HFF-Myc (cell line): ENCODE measurements around the gene NUP98.

Experiments
- DNase-seq: peaks from one replicate; pipeline ENCODE4 v3.0.0-alpha.2; 2011; ENCODE audit warnings: low read depth; ENCODE audit errors: extremely low read depth
- H3K4me3 ChIP-seq: replicated peaks from 2 replicates; pipeline ENCODE4 v1.5.1; 2011; ENCODE audit warnings: low read depth, mild to moderate bottlenecking, control low read depth, low read length
- TF ChIP-seq, protein P1 (sequence below): IDR thresholded peaks from 2 replicates; pipeline ENCODE4 v1.5.1; 2012; ENCODE audit warnings: mild to moderate bottlenecking, low read depth, low read length, control low read depth; ENCODE audit errors: missing control alignments

NUP98 gene

DNA sequence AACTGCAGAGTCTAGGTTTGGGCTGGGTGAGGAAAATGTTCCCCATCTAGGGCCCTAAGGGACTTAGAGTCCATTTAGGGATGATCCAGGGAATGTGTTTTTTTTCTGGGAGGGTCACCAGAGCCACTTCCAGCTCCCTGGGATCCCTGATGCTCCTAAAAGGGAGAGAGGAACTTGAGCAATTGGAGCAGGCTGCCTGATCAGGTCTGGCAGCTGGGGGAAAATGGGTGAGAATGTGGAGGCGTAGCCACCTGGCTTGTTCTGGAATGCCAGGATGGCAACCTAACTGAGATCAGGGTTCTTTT, 12.2 kb upstream of the NUP98 start:
- no peak for DNase-seq
- TF ChIP-seq, protein P1, sequence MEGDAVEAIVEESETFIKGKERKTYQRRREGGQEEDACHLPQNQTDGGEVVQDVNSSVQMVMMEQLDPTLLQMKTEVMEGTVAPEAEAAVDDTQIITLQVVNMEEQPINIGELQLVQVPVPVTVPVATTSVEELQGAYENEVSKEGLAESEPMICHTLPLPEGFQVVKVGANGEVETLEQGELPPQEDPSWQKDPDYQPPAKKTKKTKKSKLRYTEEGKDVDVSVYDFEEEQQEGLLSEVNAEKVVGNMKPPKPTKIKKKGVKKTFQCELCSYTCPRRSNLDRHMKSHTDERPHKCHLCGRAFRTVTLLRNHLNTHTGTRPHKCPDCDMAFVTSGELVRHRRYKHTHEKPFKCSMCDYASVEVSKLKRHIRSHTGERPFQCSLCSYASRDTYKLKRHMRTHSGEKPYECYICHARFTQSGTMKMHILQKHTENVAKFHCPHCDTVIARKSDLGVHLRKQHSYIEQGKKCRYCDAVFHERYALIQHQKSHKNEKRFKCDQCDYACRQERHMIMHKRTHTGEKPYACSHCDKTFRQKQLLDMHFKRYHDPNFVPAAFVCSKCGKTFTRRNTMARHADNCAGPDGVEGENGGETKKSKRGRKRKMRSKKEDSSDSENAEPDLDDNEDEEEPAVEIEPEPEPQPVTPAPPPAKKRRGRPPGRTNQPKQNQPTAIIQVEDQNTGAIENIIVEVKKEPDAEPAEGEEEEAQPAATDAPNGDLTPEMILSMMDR: no peak
- no peak overlapping the region for H3K4me3 ChIP-seq

DNA sequence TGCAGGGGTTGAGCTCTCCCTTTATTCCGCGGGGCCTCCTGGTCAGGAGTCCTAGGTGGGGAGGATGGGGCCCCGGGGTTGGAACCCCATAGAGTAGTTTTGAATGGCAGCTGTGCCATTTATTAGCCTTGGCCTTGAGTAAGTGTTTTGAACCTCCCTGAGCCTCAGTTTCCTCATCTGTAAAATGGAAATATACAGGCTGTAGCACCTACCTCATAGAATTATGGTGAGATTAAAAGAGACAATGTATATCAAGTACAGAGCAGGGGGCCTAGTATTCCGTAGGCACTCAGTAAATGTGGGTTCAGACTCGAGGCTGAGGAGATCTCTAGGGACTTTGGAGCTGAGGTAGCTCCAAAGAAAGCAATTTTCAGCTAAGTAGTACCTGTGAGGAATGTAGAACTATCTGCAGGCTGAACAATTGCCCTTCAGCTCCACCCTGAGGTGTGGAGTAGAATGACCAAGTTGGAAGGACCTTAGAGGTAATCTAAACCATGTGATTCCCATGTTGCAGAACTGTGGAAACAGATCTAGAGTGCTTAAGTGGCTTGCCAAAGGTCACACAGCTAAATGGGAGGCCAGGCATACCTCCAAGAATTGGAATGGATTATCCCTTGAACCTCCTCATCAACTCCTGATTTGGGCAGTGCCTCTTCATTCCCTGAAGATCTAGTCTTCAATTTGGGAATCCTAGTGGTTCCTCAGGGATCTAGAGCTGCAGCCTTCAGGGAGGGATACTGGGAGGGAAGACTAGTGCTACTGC, 11.7 kb upstream of the NUP98 start:
- TF ChIP-seq, protein P1: peak; percentile 43
- peak; percentile 71 for DNase-seq
- H3K4me3 ChIP-seq: peak overlapping the region; percentile 61

DNA sequence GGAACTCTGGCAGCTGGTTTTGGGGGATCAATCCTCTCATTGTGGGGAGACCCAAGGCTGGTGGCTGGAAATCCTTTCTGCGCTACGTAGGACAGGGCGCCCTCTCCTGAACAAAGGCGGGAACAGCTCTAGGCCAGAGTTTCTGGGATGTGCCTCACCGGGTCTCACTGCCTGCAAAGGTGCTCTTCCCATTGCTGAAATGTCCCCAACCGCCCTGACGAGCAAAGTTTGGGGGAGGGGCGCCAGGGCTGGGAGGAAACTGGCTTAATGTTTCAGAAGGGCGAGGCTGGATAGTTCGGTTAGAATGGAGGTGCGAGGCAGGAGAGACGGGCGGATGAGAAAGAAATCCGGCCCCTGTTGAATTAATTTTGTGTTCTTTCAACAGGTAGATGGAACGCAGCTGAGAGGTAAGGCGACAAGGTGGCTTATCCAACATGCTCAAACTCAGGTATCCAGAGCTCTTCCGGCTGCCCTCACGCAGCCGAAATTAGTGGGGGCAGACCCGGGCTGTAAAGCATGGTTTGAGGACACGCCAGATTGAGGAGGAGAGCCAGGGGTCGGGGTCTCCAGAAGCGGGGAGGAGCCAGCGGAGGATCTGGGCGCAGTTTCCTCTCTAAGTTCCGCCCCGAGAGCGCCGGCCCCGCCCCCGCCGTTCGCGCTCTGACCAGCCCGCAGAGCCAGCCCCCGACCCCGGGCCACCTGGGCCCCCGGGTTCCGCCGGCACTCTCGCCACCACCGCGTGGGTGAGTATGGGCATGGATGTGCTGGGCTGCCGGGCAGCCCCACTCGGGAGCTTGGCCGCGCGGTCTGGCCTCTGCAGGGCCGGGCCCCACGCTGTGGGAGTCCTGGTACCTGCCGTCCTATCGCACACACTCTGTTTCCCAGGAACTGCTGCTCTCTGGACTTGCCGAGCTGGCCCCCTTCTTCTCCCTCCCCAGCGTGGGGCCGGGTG, 10.8 kb upstream of the NUP98 start, which contains the start of gene PGAP2:
Gene PGAP2, plus strand, starts transcription at position 652 of the 952 bp plus-strand sequence. CDS start 2,700 bp downstream, outside the sequence.
- TF ChIP-seq, protein P1: peak; percentile 69
- no peak for DNase-seq
- peak within 1 kb of the TSS; percentile 61 for H3K4me3 ChIP-seq

DNA sequence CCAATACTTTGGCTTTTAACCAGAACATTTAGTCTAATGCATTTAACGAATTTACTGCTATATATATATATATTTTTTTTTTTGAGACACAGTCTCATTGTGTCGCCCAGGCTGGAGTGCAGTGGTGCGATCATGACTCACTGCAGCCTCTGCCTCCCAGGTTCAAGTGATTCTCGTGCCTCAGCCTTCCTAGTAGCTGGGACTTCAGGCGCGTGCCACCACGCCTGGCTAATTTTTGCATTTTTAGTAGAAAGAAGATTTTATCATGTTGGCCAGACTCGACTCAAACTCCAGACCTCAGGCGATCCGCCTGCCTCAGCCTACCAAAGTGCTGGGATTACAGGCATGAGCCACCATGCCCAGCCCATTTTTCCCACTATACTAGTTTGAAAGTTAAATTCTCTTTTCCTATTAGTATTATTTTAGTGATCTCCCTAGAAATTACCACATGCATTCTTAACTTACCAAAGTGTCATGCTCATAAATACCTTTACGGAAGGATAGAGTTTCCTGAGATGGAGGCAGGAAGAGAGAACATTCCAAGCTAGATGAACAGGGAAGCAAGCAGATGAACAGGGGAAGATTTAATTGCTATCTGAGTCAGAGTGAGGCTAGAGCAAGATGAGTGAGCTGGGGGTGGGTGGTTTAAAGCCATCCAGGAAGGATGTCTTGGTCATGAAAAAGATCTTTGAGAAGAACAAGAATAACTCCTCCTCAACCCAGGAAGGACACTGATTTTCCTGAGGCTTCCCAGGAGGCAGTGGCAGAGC, 6.6 kb upstream of the NUP98 start:
- TF ChIP-seq, protein P1: no peak
- DNase-seq: peak; percentile 42
- no peak overlapping the region for H3K4me3 ChIP-seq

DNA sequence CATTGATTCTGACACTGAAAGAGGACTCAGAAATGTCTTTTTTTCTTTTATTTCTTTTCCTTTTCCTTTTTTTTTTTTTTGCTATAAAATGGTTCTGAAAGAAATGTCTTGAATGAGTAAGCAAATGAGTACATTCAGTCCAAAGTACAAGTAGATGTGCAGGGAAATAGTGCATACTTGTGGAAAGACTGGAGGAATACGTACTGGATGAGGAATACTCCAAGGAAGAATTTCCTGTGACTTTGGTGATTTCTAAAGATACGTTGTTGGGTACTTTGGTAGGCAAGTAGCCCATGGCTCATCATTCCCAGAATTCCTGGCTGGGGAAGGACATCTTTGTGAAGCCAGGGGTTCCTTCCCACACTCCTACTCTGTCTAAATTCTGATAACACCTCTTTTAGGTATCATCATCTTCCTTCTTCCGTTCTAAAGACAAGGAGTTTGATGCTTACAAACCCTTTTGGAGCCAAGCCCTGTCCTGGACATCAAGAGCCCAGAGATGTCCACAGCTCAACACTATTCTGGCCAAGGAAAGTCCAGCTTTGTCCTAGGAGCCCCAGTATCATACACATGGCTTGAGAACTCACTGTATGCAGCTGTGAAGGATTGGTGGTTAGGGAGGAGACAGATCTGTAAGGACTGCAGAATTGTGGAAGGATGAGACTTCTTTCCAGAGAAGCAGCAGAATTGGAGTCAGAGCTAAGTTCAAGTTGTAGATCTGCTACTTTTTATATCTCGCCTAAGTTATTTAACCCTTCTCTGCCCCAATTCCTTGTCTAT, 4.8 kb upstream of the NUP98 start:
- DNase-seq: no peak
- TF ChIP-seq, protein P1: no peak
- H3K4me3 ChIP-seq: no peak overlapping the region

DNA sequence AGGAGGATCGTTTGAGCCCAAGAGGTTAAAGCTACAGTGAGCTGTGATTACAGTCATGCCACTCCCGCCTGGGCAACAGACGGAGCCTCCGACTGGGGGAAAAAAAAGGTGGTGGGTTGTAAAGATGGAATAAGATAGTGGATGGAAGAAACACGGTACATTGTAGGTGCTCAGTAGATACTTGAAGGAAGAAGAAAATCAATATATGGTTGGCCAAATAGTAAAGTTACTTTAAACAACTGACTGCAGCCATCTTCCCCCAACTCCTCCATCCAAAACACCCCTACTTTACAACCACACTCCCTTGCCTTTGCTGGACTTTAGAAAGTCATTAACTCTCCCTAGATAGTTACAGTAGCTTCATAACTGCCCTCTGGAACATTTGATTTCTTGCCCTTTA, 2.5 kb upstream of the NUP98 start:
- no peak overlapping the region for H3K4me3 ChIP-seq
- TF ChIP-seq, protein P1: no peak
- DNase-seq: no peak
